Stimulated activated CD8-positive, alpha-beta memory T cell treated with anti-CD3 and anti-CD28 coated beads, Interleukin-4, amount 100 ng/mL, for 48 hours (primary cell): Measurements from ENCODE around the gene MAP3K4.
"Not testable (repeated sequence)": the region's sequence is repeated elsewhere in the genome, so short reads cannot be mapped to it uniquely, and the experiment has no call there.

Experiments used
- DNase-seq: peaks from one replicate; pipeline ENCODE4 v3.0.0-alpha.2; 2020

Gene MAP3K4

DNA sequence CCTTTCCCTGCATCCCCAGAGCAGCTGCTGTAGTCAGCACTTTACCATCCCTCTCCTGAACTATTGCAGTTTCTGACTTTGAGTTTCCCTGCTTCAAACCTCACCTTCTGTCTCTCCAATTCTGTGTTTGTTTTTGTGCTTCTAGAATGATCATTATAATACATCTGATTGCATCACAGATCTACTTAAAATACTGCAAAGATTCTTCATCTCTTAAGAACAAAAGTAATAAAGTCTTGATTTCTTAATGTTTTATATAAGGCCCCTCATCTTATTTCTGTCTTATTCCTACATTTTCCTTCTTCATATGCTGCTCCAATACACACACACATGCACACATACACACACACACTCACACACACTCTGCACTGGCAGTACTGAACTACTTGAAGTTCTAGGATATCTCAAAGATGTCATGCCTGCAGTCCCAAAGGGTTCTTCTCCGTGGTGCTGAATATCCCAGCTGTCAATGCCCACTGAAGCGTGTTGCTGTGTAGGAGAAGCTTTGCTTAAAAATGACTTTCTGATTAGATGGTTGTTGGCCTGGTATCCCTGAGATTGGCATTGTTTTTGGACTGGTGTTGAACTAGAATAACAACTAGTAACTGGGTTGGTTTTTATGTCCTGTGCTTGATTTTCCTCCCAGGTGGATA is 97.2 kb downstream of the MAP3K4 start:
- no peak for DNase-seq

DNA sequence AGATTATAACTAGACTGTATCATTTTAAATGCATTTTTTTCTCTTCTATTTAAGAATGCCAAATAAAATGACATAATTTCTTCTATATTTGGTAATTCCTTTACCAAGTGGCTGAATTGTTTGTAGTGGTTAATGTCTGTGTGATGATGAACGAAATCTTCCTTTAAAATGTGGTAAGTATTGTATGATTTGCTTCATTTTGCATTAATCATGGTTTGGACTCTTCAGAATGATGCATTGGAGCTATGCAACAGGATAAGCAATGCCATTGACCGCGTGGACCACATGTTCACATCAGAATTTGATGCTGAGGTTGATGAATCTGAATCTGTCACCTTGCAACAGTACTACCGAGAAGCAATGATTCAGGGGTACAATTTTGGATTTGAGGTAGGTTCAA is 99.6 kb downstream of the MAP3K4 start:
- no peak for DNase-seq

DNA sequence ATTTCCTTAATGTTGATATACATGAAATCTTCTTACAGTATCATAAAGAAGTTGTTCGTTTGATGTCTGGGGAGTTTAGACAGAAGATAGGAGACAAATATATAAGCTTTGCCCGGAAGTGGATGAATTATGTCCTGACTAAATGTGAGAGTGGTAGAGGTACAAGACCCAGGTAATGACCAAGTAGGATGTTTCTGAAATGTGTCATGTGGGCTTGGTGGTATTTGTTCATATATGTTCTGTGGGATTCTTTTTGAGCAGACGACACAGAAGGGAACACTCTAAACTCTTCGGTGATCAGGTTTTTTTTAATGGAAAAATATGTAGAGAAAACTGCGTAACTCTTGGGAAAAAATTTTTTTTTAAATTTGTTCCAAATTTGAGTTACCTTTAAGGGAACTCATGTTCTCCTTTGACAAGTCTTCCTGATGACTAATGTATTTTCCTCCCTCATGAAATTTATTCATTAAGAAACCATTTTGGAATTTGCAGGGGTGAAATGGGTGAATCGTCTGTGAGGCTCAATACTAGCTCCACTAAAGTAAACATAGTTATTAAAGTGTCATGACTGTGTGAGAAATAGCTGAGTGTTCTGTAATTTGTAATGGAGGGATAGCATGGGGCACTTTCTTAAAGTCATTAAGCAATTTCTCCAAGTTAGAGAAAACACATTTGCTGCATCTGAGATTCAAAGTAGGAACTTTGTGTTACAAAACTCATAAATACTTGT is 100.6 kb downstream of the MAP3K4 start:
- no peak for DNase-seq

DNA sequence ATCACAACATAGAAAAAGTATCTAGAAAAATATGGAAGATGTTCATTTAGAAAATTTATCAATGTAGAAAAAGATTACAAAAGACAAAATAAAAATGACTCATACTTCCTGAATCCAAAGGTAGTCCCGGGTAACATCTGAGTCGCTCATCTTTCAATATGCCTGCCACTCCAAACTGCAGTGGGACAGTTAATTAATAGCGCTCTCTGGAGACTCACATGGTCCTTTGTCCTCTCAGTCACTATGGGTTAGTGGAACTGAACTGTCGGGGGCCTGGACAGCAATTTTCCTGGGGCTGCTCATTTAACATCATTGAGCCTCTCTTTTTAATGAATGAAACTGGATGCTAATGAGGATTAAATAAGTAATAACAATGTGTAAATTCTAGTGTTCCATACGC is 103.4 kb downstream of the MAP3K4 start:
- no peak for DNase-seq

DNA sequence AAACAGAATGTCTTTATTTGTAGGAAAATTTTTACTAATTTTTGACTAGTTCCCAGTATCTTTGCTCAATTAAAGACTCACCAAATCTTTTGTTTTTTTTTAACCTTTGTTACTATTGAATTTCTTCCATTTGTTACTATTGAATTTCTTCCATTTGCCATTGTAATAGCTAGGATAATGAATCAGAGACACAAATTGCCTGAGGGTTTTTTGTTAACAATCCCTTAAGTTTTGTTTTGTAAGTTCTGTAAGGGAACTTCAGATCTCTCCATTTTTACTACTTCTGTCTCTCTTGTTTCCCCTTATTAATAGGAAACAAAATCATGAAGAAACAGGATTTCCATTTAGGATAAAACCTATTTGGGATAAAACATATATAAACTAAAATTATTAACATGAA is 104.3 kb downstream of the MAP3K4 start:
- DNase-seq: no peak

DNA sequence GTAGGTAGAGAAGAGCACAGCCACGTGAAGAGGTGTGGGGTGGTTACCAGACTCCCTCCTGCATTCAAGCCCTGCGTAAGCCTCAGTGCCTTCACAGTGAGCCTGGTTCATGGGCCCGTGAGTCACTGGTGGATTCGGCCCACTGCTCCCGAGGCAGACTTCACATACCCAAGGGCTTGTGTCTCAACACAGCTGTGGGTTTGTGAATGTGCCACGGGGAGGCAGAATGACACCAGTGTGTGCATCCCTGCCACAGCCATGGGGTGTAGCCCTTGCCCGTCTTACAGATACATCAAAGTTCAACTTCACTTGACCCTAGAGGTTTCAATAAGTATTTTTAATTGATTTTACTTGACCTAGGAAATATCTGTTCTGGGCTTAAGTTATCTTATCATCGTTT is 108.5 kb downstream of the MAP3K4 start:
- DNase-seq: no peak

DNA sequence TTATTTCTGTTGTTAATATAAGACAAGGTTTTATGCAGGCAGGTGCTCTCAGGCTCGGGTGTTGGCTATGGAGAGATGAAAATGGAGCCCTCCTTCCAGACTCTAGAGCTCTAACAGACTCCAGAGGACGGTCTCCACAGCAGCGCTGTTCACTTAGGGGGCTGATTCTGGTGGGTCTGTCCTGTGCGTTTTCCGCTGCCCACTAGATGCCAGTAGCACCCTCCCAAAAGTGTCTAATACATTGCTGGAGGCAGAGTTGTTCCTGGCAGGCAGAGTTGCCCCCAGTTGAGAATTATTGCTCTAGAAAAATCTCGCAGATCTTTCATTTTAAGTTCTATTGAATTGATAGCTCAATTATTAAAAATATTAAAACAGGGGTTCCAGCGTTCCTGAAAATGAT is 109.9 kb downstream of the MAP3K4 start:
- no peak for DNase-seq

DNA sequence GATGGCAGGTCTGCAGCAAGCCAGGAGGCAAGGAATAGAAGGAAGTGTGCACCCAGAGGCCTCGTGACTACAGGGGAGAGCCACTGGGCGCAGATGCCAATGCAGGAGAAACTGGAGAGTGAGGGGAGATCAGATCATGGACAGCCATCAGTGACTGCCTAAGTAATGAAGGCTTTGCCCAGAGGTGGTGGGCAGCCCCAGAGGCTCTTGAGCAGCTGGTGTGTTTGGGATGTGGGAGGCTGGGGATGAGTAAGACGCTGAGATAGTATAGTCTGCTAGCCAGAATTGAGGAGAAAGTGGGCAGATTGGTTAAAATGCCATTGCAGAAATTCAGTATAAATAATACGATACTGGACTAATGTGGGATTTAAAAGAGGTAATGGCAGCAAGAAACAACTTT is 111.9 kb downstream of the MAP3K4 start:
- no peak for DNase-seq

DNA sequence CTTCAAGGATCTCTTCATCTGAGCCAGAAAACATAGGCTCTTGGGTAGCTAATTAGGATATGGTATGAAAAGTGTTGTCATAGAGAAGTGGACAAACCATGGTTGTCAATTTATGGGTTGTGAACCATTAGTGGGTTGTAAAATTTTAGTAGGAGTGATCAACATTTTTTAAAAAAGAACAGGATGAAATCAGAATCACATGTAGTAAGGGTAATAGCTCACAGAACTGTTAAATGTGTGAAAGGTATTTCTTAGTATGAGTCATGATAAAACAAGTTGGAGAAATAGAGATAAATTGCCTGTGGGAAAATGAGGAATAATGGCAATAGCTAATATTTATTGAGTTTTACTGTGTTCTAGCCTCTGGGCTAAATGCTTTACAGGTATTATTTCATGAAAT is 113.4 kb downstream of the MAP3K4 start:
- no peak for DNase-seq

DNA sequence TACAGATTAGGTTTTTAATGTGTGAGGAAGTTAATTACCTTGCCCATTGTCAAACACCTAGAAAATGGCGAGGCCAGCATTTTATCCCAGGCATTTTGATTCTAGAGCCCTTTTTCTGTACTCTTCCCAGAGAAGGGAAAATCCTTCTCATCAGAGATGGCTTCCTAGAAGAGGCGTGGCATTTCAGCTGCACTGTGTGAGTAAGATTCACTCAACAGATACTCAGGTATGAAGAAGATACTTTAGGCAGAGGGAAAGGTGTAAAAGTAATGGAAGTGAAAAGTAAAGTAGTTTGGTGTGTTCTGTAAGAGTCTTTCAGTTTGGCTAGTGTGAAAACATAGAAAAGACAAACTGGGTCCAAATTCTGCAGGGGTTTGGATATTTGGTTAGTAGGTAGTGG is 113.8 kb downstream of the MAP3K4 start:
- DNase-seq: no peak

DNA sequence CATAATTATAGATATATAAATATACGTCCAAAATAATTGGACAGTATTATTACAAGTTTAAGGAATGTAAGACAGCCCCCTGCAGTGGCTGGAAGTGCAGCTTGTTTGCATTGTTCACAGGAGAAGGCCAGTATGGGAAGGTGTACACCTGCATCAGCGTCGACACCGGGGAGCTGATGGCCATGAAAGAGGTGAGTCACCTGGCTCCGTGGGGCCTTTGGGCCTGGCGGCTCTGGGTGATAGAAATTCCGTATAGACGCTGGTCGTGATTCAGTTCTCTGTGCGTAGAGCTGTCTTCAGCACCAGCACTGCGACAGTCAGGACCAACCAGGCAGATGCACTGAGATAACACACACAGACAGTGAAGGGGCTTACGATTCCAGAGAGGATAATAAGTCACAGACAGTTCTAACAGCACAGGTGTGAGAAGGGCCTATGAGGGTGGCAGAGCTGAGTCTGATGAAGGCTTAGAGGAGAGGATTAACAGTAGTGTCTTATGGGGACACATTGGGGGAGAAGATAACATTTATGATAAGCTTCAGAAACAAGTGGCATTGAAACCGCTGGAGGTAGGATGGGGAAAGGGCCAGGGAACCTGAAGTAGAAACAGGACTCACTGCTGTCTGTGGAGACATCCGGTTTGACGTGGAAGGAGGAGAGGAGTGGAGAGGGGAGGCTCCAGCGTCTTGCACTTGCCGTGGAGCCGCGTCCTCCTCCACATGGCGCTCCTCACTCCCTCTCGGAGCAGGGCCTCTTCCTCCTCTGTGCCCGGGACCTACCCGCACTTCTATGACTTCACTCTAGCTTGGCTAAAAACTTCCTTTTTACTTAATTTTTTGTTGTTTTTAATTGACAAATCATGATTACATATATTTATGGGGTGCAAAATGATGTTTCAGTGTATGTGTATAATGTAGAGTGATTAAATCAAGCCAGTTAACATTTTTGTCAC is 116.5 kb downstream of the MAP3K4 start:
- no peak for DNase-seq

DNA sequence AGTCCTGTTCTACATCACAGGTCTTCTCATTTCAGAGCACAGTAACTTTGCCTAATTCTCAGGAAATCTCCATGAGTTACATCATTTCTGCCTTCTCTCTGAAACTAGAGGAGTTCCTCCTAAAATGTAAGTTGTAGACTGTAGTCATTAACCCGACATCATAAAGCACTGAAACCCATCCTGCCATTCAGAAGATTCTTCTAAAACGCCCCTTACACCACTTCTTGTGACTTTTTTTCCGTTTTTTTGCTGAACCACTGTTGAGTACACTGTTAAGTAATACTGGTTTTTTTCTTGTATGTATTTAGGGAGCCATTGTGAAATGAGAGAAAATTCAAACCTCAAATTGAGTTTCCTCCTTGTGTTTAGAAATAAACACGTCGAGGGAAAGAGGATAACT is 117.3 kb downstream of the MAP3K4 start:
- no peak for DNase-seq

DNA sequence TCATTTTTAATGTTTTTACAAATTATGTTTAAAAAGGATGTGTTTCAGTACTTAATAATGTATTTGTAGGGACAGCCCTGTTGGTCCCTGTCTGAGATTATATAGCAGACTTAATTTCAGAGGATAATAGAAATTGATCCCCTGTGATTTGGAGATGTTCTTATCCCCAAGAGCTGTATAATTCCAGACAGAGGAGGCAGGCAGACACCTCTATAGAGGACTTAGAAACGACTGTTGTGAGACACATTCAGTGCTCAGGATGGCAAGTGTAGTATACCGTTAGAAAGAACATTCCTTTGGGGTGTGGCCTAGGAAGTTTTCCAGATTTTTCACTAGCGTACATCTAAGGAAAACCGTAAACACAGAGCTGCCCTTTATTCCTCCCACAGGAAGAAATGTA is 117.8 kb downstream of the MAP3K4 start:
- no peak for DNase-seq

DNA sequence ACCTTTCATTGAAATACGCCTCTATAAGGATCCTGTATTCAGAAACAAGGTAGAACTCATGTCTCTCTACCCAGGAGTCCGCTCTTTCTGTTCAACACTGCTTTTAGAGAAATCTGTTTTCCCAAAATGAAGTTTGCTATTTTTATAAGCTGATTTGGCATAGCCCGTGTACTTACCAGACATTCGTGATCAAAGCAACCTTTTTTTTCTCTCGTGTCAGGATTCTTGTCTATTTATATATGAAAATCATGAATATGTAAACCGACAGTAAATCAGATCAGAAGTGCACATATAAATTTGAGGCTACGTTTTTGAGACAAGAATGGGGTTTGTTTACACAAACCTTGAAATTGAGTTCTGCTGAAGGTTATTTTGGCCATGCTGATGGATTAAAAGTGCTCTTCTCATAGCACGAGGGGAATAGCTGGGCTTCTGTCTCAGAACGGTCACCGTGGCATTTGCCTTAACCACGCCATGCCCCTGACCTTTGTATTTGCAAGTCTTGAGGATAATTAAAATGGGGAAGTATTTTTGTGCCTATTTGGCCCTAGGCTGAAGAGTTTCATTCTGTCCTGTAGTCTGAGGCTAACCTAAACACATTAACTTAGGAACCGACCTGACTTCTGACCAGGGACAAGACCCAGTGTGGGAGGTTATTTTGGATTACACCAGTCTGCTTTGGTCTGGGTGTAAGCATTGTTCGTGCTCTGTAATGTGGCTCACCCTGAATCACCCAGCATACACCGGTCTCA is 118.6 kb downstream of the MAP3K4 start:
- no peak for DNase-seq

DNA sequence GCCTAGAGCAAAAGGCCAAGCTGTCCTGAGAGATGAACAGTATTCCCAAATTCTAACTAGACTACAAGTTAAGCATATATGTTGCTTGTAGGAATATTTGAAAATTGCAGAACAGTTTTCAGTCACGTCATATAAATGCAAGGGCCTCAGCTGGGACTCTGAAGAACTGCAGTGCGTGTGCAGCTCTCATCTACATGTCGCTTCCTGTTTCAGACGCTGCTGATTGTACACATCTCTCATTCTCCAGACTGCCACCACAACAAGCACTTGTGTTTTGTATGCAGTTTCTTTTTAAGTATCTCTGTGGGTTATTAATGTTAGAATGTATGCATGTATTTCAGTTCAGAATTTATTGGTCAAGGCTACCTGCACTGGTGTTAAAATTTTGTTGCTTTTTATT is 119.7 kb downstream of the MAP3K4 start:
- DNase-seq: no peak

DNA sequence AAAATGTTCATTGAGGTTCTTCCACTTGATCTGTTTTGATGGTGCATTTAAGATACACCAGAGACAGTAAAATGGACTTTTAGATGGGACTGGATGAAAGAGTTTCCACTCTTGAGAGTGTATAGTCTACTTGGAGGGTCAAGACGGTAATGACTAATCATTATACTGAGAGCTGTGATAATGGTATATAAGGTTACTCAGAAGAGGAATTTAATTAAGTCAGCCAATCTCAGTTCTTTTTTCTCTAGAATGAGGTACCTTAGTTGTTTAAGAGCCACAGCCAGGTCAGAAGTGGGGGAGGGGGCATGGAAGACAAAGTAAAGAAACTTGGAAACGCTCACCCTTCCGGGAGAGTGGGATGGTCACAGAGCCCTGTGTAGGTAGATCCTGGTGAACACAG is 123.9 kb downstream of the MAP3K4 start:
- DNase-seq: no peak

DNA sequence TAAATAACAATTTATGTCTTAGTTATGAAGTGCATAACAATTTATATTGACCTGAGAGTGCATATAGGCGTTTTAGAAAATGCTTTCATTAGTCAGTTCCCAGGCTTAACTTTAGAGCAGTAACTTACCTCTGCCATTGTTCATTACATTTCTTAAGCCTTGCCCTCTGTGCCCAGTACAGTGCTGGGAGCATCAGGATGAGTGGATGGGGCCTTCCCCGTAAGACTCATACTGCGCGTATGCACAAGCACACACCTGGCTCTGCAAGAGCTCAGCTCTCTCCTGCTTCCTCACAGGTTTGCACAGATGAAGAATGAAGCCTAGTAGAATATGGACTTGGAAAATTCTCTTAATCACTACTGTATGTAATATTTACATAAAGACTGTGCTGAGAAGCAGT is 125.0 kb downstream of the MAP3K4 start:
- DNase-seq: no peak

DNA sequence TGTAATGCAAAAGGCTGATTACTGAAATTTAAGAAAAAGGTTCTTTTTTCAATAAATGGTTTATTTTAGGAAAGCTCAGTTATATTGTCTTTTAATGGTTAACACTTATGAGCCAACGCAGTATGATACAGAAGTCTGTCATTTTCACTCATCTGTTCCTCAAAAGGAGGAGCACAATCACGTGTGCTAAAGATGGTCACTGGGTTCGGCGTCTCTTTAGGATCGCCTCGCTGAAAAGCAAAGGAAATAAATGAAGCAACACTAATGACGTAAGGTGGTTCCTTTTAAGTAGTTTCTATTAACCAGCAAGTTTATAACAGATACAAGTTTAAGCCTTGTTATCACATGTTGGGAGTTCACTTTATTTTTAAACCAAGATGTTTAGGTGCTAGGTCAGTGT is 125.7 kb downstream of the MAP3K4 start:
- DNase-seq: no peak

DNA sequence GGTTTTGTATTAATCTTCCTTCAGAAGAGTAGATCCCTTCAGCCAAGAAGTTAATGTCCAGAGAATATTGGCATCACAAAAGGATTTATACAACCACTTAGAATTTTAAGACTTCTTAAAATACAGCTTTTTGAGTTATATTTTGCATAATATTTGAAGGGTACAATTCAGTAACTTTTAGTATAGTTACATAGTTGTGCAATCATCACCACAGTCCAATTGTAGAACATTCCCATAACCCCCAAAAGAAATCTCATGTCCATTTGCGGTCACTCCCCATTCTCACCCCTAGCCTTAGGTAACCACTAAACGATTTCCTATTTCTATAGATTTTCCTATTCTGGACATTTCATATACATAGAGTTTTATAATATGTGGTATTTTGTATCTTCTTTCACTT is 126.4 kb downstream of the MAP3K4 start:
- DNase-seq: no peak

DNA sequence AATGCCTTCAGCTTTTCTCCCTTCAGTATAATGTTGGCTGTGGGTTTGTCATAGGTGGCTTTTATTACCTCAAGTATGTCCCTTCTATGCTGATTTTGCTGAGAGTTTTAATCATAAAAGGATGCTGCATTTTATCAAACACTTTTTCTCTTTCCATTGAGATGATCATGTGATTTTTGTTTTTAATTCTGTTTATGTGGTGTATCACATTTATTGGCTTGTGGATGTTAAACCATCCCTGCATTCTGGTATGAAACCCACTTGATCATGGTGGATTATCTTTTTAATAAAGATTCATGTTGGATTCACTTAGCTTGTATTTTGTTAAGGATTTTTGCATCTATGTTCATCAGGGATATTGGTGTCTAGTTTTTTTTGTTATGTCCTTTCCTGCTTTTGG is 131.8 kb downstream of the MAP3K4 start:
- not testable (repeated sequence) for DNase-seq

DNA sequence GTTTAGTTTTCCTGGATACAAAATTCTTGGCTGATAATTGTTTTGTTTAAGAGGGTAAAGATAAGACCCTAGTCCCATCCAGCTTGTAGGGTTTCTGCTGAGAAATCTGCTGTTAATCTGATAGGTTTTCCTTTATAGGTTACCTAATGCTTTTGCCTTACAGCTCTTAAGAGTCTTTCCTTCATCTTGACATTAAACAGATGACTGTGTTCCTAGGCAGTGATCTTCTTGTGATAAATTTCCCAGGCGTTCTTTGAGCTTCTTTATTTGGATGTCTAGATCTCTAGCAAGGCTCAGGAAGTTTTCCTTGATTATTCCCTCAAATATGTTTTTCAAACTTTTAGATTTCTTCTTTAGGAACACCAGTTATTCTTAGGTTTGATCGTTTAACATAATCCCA is 134.0 kb downstream of the MAP3K4 start:
- no peak for DNase-seq

DNA sequence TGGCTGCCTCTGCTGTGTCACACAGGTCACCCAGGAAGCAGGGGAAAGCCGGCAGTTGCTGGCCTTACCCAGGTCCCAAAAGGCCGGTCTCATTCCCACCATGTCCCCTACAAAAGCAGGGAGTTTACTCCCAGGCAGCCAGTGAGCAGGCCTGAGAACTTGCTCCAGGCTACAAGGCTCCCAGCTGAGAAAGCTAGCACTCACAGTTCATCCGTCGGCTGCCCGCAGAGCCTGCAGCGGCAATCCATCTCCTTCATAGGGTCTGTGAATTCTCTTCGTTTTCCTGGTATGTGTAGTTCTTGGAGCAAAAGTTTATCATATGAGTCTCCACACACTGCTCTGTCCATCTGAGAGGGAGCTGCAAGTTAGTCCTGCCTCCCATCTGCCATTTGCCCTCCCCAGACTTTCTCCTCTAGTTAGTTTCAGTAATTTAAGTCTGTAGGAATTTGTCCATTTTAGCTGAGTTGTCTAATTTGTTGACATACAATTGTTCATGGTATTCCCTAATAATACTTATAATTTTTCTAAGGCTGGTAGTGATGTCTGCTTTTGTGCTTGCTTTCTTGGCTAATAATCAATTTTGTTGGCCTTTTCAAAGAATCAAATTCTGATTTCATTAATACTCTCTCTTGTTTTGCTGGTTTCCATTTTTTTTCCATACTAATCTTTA is 135.6 kb downstream of the MAP3K4 start:
- DNase-seq: no peak

DNA sequence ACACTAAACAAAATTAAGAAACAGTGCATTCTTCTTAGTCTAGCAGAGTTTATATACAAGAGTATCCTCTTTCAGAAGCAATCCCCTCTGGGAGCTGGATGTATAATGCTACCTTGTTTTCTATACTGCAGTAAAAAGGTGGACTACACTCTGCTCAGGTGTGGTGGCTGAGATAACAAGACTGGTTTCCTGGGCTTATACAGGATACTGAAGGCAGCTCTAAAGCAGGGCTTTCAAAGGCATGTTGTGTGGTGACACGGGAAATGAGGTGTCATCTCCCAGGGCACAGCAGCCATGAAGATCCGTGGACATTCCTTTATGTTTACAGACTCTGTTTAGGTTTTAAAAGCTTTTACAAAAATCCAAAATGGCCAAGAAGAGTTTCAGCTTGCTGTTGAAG is 136.7 kb downstream of the MAP3K4 start:
- no peak for DNase-seq
